ENCODE measurements around the gene PIK3IP1.

The PIK3IP1 gene, protein sequence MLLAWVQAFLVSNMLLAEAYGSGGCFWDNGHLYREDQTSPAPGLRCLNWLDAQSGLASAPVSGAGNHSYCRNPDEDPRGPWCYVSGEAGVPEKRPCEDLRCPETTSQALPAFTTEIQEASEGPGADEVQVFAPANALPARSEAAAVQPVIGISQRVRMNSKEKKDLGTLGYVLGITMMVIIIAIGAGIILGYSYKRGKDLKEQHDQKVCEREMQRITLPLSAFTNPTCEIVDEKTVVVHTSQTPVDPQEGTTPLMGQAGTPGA

DNA sequence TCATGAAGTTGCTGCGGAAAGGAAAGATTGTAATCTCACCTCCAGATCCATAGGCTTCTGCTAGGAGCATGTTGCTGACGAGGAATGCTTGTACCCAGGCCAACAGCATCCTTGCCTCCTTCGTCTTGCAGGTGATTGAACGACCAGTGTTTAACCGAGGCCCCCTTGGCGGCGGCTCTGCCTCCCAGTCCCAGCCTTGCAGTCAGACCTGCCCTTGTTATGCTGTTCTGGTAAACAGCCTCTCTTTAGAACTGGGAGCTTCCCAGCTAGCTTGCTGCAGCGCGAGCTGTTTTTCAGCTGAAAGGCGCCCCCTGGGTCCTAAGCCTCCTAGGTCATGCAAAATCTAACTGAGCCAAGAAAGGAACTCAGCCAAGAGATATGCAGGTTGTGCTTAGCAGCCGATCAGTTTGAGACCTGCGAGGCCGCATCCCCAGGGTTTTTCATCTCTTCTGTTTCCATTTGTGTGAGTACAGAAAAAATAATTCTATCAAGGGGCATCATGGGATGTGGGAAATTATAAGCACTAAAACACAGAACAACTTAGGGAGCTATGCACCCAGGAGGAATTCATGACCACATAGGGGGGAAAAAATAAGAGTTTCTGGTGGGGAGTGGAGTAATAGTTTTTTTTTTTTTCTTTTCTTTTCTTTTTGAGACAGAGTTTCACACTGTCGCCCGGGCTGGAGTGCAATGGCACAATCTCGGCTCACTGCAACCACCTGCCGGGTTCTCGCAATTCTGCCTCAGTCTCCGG, at the start of gene PIK3IP1:
TSS of gene PIK3IP1 (minus strand) at position 253 of the 754 bp plus-strand sequence. CDS start at position 109, 144 bp downstream.
- Histone ChIP-seq H3K27ac (peak within 1 kb of the TSS; percentile 99), H3K9me3 (no peaks in the 10 kb centered on the region), H3K36me3 (no peaks in the 10 kb centered on the region), H3K4me3 (ENCODE audit: low read depth in 1 of 2, low read length in 1 of 2) (peak within 1 kb of the TSS; percentile 36 to 87), H3K4me1 (ENCODE audit: control insufficient read depth in 1 of 2, insufficient read depth in 1 of 2, low read depth in 1 of 2, low read length in 1 of 2) (peaks cover 49 to 50% of the 10 kb centered on the region in 2 experiments), H3K27me3 (peaks cover 43% of the 10 kb centered on the region)
- TF ChIP-seq CTCF (IDR thresholded peaks at IDR 0.05): no peak

GRCh38 chr22:31341386-31342088, 49.2 kb upstream of the PIK3IP1 start:
- Histone ChIP-seq H3K4me1 (ENCODE audit: control insufficient read depth in 1 of 2, insufficient read depth in 1 of 2, low read depth in 1 of 2, low read length in 1 of 2) (peaks cover 34 to 35% of the 10 kb centered on the region in 2 experiments), H3K9me3 (no peaks in the 10 kb centered on the region), H3K27ac (no peak overlapping the region), H3K36me3 (peaks cover 57% of the 10 kb centered on the region), H3K27me3 (peaks cover 7% of the 10 kb centered on the region), H3K4me3 (ENCODE audit: low read depth in 1 of 2, low read length in 1 of 2) (no peak overlapping the region)
- TF ChIP-seq CTCF (IDR thresholded peaks at IDR 0.05): no peak

DNA sequence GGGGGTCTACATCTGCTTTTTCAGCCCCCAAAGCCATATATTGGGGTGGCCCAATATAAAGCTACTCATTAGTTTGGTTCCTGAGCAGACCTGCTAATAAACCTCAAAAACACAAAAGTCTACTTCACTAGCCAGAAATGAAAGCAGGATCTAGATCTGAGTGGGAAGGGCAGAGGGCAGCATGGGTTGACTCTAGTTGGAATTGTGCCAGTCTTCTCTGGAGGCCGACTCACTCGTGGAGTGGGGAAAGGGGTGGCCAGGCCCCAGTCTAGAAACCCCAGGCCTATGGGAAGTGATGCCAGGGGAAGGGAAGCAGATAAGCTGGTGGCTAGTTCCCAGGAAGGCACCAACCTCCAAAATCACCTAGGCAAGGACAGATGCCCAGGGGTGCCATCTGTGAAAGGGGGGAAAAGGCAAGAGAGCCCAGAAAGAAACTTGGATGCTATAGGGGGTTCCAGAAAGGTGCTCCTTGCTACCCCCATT, 48.5 kb upstream of the PIK3IP1 start:
- no peak overlapping the region for H3K27ac ChIP-seq
- TF ChIP-seq CTCF (IDR thresholded peaks at IDR 0.05): no peak
- no peak overlapping the region for H3K4me3 ChIP-seq (ENCODE audit: low read depth in 1 of 2, low read length in 1 of 2)
- no peaks in the 10 kb centered on the region for H3K9me3 ChIP-seq
- H3K36me3 ChIP-seq: peaks cover 57% of the 10 kb centered on the region
- peaks cover 7% of the 10 kb centered on the region for H3K27me3 ChIP-seq
- peaks cover 36 to 38% of the 10 kb centered on the region in 2 experiments for H3K4me1 ChIP-seq (ENCODE audit: control insufficient read depth in 1 of 2, insufficient read depth in 1 of 2, low read depth in 1 of 2, low read length in 1 of 2)

DNA sequence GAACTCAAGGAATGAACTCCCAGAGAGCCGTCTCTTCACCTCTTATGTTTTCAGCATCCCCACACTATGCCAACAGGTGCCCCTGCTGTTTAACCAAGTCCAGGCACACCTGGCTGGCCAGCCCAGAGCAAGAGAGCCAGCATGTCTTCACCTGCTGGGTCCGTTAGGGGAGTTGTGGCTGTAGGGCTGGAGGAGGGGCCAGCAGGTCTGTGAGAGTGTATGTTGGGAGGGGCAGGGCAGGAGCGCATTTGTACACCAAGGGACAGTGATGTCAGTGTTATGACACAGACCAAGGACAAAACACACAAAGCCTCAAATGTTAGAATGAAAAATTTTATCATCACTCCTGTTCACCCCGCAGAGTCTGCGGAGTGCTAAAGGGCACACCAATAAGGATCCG, 48.1 kb upstream of the PIK3IP1 start:
- H3K9me3 ChIP-seq: no peaks in the 10 kb centered on the region
- peaks cover 37 to 38% of the 10 kb centered on the region in 2 experiments for H3K4me1 ChIP-seq (ENCODE audit: control insufficient read depth in 1 of 2, insufficient read depth in 1 of 2, low read depth in 1 of 2, low read length in 1 of 2)
- TF ChIP-seq CTCF (IDR thresholded peaks at IDR 0.05): no peak
- H3K4me3 ChIP-seq (ENCODE audit: low read depth in 1 of 2, low read length in 1 of 2): no peak overlapping the region
- H3K27me3 ChIP-seq: peaks cover 7% of the 10 kb centered on the region
- H3K27ac ChIP-seq: no peak overlapping the region
- H3K36me3 ChIP-seq: peaks cover 60% of the 10 kb centered on the region

GRCh38 chr22:31339148-31339832, 47.0 kb upstream of the PIK3IP1 start:
- Histone ChIP-seq H3K9me3 (no peaks in the 10 kb centered on the region), H3K36me3 (peaks cover 71% of the 10 kb centered on the region), H3K4me1 (ENCODE audit: control insufficient read depth in 1 of 2, insufficient read depth in 1 of 2, low read depth in 1 of 2, low read length in 1 of 2) (peaks cover 37 to 38% of the 10 kb centered on the region in 2 experiments), H3K4me3 (ENCODE audit: low read depth in 1 of 2, low read length in 1 of 2) (no peak overlapping the region), H3K27ac (no peak overlapping the region), H3K27me3 (no peaks in the 10 kb centered on the region)
- TF ChIP-seq CTCF (IDR thresholded peaks at IDR 0.05): no peak

Data from neutrophil (primary cell).